Measurements from ENCODE around the gene NXF2. TPM values are rescaled to one million over a fixed set of nuclear protein-coding genes. Genes with fewer than 3 reads are reported as not detected.
A peak's percentile ranks its signal among the peaks of the same experiment; 100 is the strongest.
"Not testable (repeated sequence)": the region's sequence is repeated elsewhere in the genome, so short reads cannot be mapped to it uniquely, and the experiment has no call there.

NXF2 gene, protein sequence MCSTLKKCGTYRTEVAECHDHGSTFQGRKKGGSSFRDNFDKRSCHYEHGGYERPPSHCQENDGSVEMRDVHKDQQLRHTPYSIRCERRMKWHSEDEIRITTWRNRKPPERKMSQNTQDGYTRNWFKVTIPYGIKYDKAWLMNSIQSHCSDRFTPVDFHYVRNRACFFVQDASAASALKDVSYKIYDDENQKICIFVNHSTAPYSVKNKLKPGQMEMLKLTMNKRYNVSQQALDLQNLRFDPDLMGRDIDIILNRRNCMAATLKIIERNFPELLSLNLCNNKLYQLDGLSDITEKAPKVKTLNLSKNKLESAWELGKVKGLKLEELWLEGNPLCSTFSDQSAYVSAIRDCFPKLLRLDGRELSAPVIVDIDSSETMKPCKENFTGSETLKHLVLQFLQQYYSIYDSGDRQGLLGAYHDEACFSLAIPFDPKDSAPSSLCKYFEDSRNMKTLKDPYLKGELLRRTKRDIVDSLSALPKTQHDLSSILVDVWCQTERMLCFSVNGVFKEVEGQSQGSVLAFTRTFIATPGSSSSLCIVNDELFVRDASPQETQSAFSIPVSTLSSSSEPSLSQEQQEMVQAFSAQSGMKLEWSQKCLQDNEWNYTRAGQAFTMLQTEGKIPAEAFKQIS
- not detected for polyA plus RNA-seq (2013, experiment 1 of 2; ENCODE audit: insufficient read length)
- not detected for polyA plus RNA-seq (2013, experiment 2 of 2; ENCODE audit: insufficient read length)

GRCh38 chrX:102246893-102247292, at the start of gene NXF2:
NXF2 (plus strand) TSS chrX:102247167; CDS start chrX:102307079, 59,912 bp downstream.
- not testable (repeated sequence) for DNase-seq

- not testable (repeated sequence) for DNase-seq
Observed at GRCh38 chrX:102207940-102208339, 39.0 kb upstream of the NXF2 start.

DNA sequence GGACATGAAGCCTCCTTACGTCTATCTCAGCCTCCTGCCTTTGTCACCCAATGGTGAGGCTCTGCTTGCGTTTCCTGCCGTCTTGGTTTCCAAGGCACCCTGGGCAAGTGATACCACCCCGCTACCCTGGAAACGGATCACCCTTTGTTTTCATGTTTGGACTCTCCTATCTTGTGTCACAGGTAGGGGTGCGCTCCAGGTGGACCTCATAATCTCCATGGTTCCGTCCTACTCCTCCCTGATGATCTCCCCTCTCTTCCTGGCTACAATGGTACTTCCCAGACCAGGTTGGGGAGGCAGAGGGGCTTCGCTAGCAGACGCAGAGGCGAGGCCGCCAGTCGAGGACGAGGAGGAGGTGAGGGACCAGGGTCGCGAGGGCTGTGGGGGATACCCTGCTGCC, 32.0 kb upstream of the NXF2 start, which contains the start of gene TCP11X1:
Gene TCP11X1, plus strand, starts transcription at position 316 of the 400 bp plus-strand sequence.
- DNase-seq, result not testable (repeated sequence)

DNA sequence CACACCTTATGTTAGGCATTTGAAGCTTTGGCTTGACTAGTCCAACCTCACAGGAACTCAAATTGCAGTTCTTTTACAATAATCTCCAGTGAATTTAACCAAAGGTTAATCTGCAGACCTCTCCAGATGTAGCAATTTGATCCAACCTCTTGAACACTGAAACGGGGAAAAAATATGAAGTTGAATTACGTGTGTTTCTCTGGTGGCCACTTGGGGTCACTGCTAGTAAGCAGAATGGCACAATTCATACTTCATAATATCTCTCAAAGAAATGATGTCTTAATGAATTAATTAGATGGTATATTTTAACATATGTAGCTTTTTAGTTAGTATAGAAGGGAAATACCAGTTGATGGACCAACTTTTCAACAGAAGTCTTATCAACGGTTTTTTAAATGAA, 30.5 kb upstream of the NXF2 start:
- DNase-seq, result not testable (repeated sequence)

DNA sequence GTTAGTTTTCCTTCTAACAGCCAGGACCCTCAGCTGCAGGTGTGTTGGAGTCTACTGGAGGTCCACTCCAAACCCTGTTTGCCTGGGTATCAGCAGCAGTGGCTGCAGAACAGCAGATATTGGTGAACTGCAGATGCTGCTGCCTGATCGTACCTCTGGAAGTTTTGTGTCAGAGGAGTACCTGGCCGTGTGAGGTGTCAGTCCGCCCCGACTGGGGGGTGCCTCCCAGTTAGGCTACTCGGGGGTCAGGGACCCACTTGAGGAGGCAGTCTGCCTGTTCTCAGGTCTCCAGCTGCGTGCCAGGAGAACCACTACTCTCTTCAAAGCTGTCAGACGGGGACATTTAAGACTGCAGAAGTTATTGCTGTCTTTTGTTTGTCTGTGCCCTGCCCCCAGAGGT, 11.3 kb upstream of the NXF2 start:
- DNase-seq, result not testable (repeated sequence)

DNA sequence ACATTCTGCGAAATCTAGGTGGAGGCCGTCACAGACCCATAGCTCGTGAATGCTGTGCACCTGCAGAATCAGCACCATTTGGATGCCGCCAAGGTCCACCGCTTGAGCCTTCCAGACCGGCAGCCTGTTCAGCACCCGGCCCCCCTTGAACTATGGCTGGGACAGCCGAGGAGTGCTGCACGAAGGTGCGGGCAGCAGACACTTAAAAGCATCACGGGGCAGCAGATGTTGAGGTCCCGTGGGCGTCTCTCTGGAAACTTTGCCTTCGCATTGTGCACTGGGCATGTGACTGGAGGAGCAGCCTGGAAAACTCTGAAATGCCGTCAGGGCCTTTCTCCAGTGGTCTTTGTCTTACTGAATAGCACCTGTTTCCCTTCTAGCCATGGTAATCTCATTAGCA, 6.7 kb upstream of the NXF2 start:
- not testable (repeated sequence) for DNase-seq

DNA sequence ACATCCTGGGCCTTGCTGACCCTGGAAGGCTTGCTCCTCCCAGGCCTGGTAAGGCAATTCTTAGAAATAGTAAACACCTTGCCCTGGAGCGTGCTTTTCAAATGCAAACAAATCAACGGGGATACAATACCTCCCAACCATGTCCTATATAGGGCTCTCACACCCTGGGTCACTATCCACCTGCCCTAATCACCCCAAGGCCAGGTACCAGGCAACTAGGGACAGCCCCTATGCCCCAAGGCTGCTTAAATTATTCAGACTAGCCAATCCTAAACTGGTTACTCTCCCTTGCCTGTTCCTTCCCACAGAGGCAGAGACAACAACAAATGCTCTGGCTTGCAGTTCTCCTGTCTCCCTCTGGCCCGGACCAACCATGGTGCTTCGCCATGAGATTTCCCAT, 25.3 kb downstream of the NXF2 start:
- DNase-seq, result not testable (repeated sequence)

DNA sequence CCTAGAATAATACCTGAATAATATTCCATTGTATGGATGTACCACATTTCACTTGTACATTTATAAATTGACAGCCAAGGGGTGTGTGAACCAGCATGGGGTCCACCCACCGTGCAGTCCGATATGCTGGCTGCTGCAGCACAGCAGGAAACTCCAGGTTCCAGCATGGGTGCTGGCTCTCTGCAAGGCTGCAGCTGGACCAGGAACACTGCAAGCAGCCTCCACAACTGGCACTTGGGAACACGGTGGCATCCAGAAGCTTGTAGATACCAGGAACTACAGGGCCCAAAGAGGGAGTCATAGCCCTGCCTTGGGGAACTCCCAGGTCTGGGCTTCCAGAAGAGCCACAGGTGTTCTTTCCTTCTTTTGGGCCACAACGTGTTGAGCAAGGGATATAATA, 91.2 kb downstream of the NXF2 start:
- no peak for DNase-seq

- no peak for DNase-seq
Observed at GRCh38 chrX:102339312-102340298, 92.6 kb downstream of the NXF2 start.

DNA sequence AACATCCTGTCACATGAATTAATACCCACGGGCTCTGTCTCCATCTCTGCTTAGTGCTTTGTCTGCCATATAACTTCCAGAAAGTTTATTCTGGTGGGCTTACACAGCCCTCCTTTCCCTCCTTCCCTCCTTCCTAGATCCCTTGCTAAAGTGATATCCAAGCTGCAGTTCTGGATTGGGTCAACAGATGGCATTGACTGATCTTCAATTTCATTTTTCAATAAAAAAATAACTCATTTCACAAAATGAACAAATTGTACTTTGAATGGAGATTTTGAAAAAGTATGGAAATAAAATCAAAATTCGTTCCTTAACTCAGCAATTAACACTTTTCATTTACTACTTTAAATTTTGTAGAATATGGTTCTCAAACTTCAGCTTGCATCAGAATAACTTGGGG, 94.9 kb downstream of the NXF2 start:
- DNase-seq, result no peak

DNA sequence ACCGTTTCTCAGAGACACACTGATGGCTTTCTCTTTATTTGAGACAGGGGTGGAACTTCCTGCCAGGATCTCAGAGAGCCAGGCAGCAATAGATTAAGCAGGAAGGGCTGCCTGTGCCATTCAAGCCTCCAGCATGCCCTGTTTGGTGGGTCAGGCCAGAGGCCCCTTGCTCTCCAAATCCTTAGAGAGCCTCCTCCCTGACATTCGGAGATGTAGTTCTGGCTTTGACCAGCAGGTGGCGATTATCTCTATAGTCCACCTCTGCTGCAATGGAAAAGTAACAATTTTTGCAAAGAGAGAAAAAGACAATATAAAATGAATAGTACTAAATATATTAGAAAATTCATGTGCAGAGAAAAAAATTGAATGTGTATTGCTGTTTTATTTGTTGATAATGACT, 98.9 kb downstream of the NXF2 start:
- DNase-seq, result peak; percentile 27

All from fibroblast of skin of back (primary cell).